ENCODE data around the gene NUF2.
"Not testable (repeated sequence)": the region's sequence is repeated elsewhere in the genome, so short reads cannot be mapped to it uniquely, and the experiment has no call there.

NUF2 gene

GRCh38 chr1:163335216-163335615 is 13.5 kb downstream of the NUF2 start:
- DNase-seq (ENCODE audit: low read depth in 2 of 2): no peak

- no peak for DNase-seq (ENCODE audit: low read depth in 2 of 2)
Observed at GRCh38 chr1:163337631-163338030, 15.9 kb downstream of the NUF2 start.

GRCh38 chr1:163346326-163346870 is 24.6 kb downstream of the NUF2 start:
- no peak for DNase-seq (ENCODE audit: low read depth in 2 of 2)

- no peak for DNase-seq (ENCODE audit: low read depth in 2 of 2)
Observed at GRCh38 chr1:163347106-163347505, 25.4 kb downstream of the NUF2 start.

GRCh38 chr1:163351912-163352311 is 30.2 kb downstream of the NUF2 start:
- DNase-seq (ENCODE audit: low read depth in 2 of 2): no peak

GRCh38 chr1:163357378-163357777 is 35.6 kb downstream of the NUF2 start:
- DNase-seq (ENCODE audit: low read depth in 2 of 2): no peak

GRCh38 chr1:163358172-163358571 is 36.4 kb downstream of the NUF2 start:
- not testable (repeated sequence) for DNase-seq (ENCODE audit: low read depth in 2 of 2)

GRCh38 chr1:163361123-163361934 is 39.6 kb downstream of the NUF2 start:
- no peak for DNase-seq (ENCODE audit: low read depth in 2 of 2)

GRCh38 chr1:163365186-163365585 is 43.4 kb downstream of the NUF2 start:
- DNase-seq (ENCODE audit: low read depth in 2 of 2): no peak

- DNase-seq (ENCODE audit: low read depth in 2 of 2): no peak
Observed at GRCh38 chr1:163366555-163366954, 44.8 kb downstream of the NUF2 start.

GRCh38 chr1:163367721-163368120 is 46.0 kb downstream of the NUF2 start:
- DNase-seq (ENCODE audit: low read depth in 2 of 2): no peak

GRCh38 chr1:163372576-163372975 is 50.8 kb downstream of the NUF2 start:
- DNase-seq (ENCODE audit: low read depth in 2 of 2): no peak

- DNase-seq (ENCODE audit: low read depth in 2 of 2): no peak
Observed at GRCh38 chr1:163378554-163378953, 56.8 kb downstream of the NUF2 start.

GRCh38 chr1:163379801-163380200 is 58.0 kb downstream of the NUF2 start:
- DNase-seq (ENCODE audit: low read depth in 2 of 2): no peak

GRCh38 chr1:163381487-163382184 is 59.9 kb downstream of the NUF2 start:
- no peak for DNase-seq (ENCODE audit: low read depth in 2 of 2)

GRCh38 chr1:163382395-163382794 is 60.6 kb downstream of the NUF2 start:
- DNase-seq (ENCODE audit: low read depth in 2 of 2): no peak

- DNase-seq (ENCODE audit: low read depth in 2 of 2): no peak
Observed at GRCh38 chr1:163387146-163387545, 65.4 kb downstream of the NUF2 start.

GRCh38 chr1:163388970-163389369 is 67.2 kb downstream of the NUF2 start:
- no peak for DNase-seq (ENCODE audit: low read depth in 2 of 2)

- DNase-seq (ENCODE audit: low read depth in 2 of 2): no peak
Observed at GRCh38 chr1:163395790-163396189, 74.0 kb downstream of the NUF2 start.

- DNase-seq (ENCODE audit: low read depth in 2 of 2): no peak
Observed at GRCh38 chr1:163397451-163398200, 75.9 kb downstream of the NUF2 start.

- no peak for DNase-seq (ENCODE audit: low read depth in 2 of 2)
Observed at GRCh38 chr1:163399001-163399400, 77.2 kb downstream of the NUF2 start.

- DNase-seq (ENCODE audit: low read depth in 2 of 2): no peak
Observed at GRCh38 chr1:163399976-163400601, 78.3 kb downstream of the NUF2 start.
